HEK293 (cell line): ENCODE measurements around the gene SMYD2.
"Not testable (repeated sequence)": the region's sequence is repeated elsewhere in the genome, so short reads cannot be mapped to it uniquely, and the experiment has no call there.

ENCODE experiments used
- CTCF ChIP-seq: fragments of 450-650 bp; formaldehyde crosslinking; IDR thresholded peaks from 2 replicates; pipeline ENCODE4 v1.5.1; 2016; ENCODE audit warnings: missing biosample characterization, missing genetic modification characterization
- KLF7 ChIP-seq: fragments of 450-650 bp; formaldehyde crosslinking; IDR thresholded peaks from 2 replicates; pipeline ENCODE4 v1.5.1; 2016; ENCODE audit warnings: missing biosample characterization, missing genetic modification characterization, borderline replicate concordance
- REST ChIP-seq: fragments of 450-650 bp; formaldehyde crosslinking; IDR thresholded peaks from 2 replicates; pipeline ENCODE4 v1.5.1; 2016; ENCODE audit warnings: missing biosample characterization, missing genetic modification characterization
- SETDB1 ChIP-seq: IDR thresholded peaks from one replicate; pipeline ENCODE4 v1.6.1; 2017; ENCODE audit warnings: mild to moderate bottlenecking, low read length, moderate library complexity, mixed read lengths; ENCODE audit not compliant: insufficient read length
- SP2 ChIP-seq: fragments of 450-650 bp; formaldehyde crosslinking; IDR thresholded peaks from 2 replicates; pipeline ENCODE4 v1.5.1; 2016; ENCODE audit warnings: missing biosample characterization, missing genetic modification characterization
- ZBTB1 ChIP-seq: fragments of 450-650 bp; formaldehyde crosslinking; IDR thresholded peaks from 2 replicates; pipeline ENCODE4 v1.5.1; 2016; ENCODE audit warnings: missing biosample characterization, missing genetic modification characterization
- ZBTB6 ChIP-seq: fragments of 450-650 bp; formaldehyde crosslinking; IDR thresholded peaks from 2 replicates; pipeline ENCODE4 v1.5.1; 2017; ENCODE audit warnings: missing biosample characterization, missing genetic modification characterization
- ZEB2 ChIP-seq: fragments of 450-650 bp; formaldehyde crosslinking; IDR thresholded peaks from 2 replicates; pipeline ENCODE4 v1.5.1; 2016; ENCODE audit warnings: missing biosample characterization, missing genetic modification characterization
- ZNF362 ChIP-seq: fragments of 450-650 bp; formaldehyde crosslinking; IDR thresholded peaks from 2 replicates; pipeline ENCODE4 v1.5.1; 2016; ENCODE audit warnings: missing biosample characterization, missing genetic modification characterization
- ZNF510 ChIP-seq: fragments of 450-650 bp; formaldehyde crosslinking; IDR thresholded peaks from 2 replicates; pipeline ENCODE4 v1.5.1; 2018; ENCODE audit warnings: mild to moderate bottlenecking, missing genetic modification characterization, missing biosample characterization; ENCODE audit not compliant: insufficient replicate concordance
- ZNF548 ChIP-seq: fragments of 450-650 bp; formaldehyde crosslinking; IDR thresholded peaks from 2 replicates; pipeline ENCODE4 v1.5.1; 2016; ENCODE audit warnings: missing biosample characterization, missing genetic modification characterization
- ZNF76 ChIP-seq: fragments of 450-650 bp; formaldehyde crosslinking; IDR thresholded peaks from 2 replicates; pipeline ENCODE4; 2016; ENCODE audit warnings: low read depth, missing biosample characterization, missing genetic modification characterization, borderline replicate concordance

DNA sequence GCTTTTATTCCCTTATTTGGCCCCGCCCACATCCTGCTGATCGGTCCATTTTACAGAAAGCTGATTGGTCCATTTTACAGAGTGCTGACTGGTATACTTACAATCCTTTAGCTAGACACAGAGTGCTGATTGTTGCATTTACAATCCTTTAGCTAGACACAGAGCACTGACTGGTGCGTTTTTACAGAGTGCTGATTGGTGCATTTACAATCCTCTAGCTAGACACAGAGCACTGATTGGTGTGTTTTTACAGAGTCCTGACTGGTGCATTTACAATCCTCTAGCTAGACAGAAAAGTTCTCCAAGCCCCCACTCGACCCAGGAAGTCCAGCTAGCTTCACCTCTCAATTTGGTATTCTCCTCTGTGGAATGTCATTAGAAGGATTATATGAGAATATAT, 5.3 kb upstream of the SMYD2 start:
- not testable (repeated sequence) for TF ChIP-seq ZNF548; ZBTB6 (tag by site-specific recombination); REST (tag by site-specific recombination); ZNF510; KLF7 (tag by site-specific recombination); ZBTB1 (tag by site-specific recombination); CTCF; SETDB1; ZNF76 (tag by site-specific recombination); ZNF362 (tag by site-specific recombination); ZEB2; SP2
